NCI-H2171 (cell line): ENCODE results near the gene MYO19.
"Not testable (repeated sequence)": the region's sequence is repeated elsewhere in the genome, so short reads cannot be mapped to it uniquely, and the experiment has no call there.

ENCODE experiments used
- DNase-seq: peaks from one replicate; lab custom pipeline; 2025; lab: John Stamatoyannopoulos, UW

The MYO19 gene

GRCh38 chr17:36461330-36462110, 73.1 kb downstream of the MYO19 start:
- no peak for DNase-seq

GRCh38 chr17:36460265-36460937, 74.3 kb downstream of the MYO19 start:
- DNase-seq, result no peak

- DNase-seq, result no peak
These were observed 75.1 kb downstream of the MYO19 start for GRCh38 chr17:36459601-36460000.

GRCh38 chr17:36459045-36459444, 75.6 kb downstream of the MYO19 start:
- DNase-seq, result no peak

GRCh38 chr17:36457701-36458100, 77.0 kb downstream of the MYO19 start:
- DNase-seq, result not testable (repeated sequence)

GRCh38 chr17:36452888-36453287, 81.8 kb downstream of the MYO19 start:
- DNase-seq, result not testable (repeated sequence)

- not testable (repeated sequence) for DNase-seq
These were observed 84.7 kb downstream of the MYO19 start for GRCh38 chr17:36449997-36450396.
